IMR-90 (cell line): ENCODE data around the gene PAFAH1B1.

Source experiments
- CTCF ChIP-seq: conservative IDR thresholded peaks from 2 replicates; pipeline ENCODE4 v1.5.1; 2012; ENCODE audit warnings: mild to moderate bottlenecking, low read depth, low read length, improper control_type of control experiment
- FOS ChIP-seq: fragments of 150-350 bp; IDR thresholded peaks from 2 replicates; pipeline ENCODE4 v1.6.1; 2016; ENCODE audit warnings: low read depth, low read length
- MXI1 ChIP-seq: IDR thresholded peaks from 2 replicates; pipeline ENCODE4 v1.6.1; 2012; ENCODE audit warnings: low read depth, mild to moderate bottlenecking, low read length, moderate library complexity, borderline replicate concordance
- POLR2A ChIP-seq: IDR thresholded peaks from 2 replicates; pipeline ENCODE4 v1.6.1; 2012; ENCODE audit warnings: mild to moderate bottlenecking, low read depth, low read length

- TF ChIP-seq CTCF (no peak), POLR2A (no peak), FOS (no peak), MXI1 (no peak)
Measured at GRCh38 chr17:2602597-2603017, 9.2 kb downstream of the PAFAH1B1 start.
